ENCODE data around the gene ACACB.
"Not testable (repeated sequence)": the region's sequence is repeated elsewhere in the genome, so short reads cannot be mapped to it uniquely, and the experiment has no call there.

Gene ACACB

GRCh38 chr12:109144224-109144623 is 27.8 kb downstream of the ACACB start:
- no peak for DNase-seq

DNA sequence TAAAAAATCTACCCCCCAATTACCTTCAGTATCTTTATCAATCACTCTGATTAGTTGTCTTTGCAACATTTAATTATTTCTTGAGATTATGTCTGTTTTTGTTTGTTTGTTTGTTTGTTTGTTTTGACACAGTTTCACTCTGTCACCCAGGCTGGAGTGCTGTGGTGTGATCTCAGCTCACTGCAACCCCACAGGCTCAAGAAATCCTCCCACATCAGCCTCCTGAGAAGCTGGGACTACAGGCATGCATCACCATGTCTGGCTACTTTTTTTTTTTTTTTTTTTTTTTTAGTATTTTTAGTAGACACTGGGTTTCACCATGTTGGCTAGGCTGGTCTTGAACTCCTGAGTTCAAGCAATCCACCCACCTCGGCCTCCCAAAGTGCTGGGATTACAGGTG is 30.7 kb downstream of the ACACB start:
- not testable (repeated sequence) for DNase-seq

GRCh38 chr12:109147954-109148353 is 31.6 kb downstream of the ACACB start:
- no peak for DNase-seq

DNA sequence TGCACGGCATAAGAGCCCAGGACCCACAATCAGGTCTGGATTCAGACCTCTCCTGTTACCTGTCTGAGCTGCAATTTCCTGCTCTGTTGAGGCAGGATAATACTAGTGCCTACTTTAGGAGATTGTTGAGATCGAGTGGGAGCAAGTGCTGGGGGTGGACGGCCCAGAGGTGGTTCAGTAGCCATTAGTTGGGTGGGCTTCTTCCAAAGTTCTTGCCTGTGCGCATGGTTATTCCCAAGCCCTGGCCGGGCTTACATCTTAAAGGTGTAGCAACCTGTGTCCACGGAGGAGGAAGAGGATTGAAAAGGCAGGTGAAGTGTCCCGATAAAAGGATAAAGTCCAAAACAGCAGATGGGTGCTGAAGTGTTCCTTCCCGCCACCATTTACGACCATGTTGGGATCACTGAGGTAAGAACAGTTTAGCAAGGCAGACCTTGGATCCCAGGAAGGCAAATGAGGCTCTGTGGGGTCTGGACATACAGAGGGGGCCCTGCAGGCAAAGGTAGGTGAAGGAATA is 33.8 kb downstream of the ACACB start:
- DNase-seq = no peak

- DNase-seq = no peak
Observed at GRCh38 chr12:109151457-109151856, 35.1 kb downstream of the ACACB start.

GRCh38 chr12:109153821-109154441 is 37.5 kb downstream of the ACACB start:
- no peak for DNase-seq

DNA sequence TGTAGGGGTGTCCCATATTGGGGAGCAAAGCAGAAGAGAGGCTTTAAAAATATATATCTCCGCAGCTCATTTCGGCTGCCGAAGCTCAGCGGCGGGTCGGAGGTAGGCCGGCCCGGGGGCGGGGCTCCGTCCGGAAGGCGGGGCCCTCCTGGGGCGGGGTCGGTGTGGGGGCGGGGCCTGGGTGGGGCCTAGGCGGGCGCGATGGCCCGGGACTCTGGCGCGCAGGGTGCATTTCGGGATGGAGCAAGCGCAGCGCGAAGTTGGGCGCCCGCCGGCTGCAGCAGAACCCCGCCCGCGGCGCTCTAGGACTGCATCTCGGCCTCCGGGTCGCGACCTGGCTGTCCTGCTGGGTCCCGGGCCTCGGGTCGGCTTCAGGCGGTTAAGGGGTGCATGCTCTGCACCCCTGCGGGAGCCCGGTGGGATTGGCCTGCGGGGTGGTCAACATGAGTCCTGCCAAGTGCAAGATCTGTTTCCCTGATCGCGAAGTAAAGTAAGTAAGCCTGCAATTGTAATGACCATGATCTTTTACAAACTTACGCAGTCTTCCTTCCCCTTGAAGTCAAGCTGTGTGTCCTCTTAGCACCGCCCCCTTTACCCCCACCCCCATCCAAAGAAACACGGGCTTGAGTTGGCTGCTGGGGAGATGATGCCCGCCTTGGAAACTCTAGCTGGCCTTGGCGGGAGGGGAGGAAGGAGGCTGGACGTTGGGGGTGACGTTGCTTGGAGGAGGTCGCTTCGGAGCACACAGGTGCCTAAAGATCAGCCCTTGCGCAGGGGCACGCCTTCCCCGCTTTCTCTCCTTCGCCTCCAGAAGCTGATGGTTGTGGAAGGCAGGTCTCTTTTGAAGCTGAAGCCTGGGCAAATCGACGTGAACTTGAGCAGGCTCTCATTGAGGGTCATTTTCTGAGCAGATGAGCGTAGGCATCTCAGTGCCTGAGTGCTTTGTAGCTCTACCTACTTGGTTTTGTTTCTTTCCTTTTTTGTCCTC is 38.4 kb downstream of the ACACB start:
- peak; percentile 58 for DNase-seq

GRCh38 chr12:109156036-109156435 is 39.6 kb downstream of the ACACB start:
- DNase-seq = no peak

DNA sequence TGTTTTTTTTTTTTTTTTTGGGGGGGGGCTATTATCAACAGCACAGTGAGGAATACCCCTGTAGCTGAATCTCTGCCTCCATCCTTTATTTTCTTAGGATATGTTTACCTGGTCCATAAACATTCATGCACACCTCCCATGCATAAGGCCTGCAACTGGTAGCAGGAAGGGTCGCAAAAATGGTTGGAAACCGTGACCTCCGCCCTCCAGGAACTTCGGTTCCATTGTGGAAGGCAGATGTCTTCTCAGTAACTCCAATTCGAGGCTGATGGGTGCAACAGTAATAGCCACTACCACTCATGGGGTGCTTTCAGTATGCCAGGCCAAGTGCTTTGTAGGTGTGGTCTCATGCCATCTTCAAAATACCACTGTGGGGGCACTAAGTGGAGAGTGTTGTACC is 40.2 kb downstream of the ACACB start:
- no peak for DNase-seq

DNA sequence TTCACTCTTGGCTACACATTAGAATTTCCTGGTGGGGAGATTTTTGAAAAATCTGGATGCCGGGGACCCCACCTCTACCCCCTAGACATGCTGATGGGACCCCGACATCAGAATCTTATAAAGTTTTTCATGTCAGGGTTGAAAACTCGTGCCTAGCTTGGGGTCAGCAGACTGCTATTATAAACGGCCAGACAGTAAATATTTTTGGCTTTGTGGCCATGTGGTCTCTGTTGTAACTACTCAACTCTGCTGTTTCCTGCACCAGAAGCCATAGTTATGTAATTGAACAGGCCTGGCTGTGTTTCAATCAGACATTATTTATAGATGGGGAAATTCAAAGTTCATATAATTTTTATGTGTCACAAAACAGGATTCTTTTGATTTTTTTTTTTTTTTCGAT is 41.6 kb downstream of the ACACB start:
- DNase-seq = peak; percentile 68

DNA sequence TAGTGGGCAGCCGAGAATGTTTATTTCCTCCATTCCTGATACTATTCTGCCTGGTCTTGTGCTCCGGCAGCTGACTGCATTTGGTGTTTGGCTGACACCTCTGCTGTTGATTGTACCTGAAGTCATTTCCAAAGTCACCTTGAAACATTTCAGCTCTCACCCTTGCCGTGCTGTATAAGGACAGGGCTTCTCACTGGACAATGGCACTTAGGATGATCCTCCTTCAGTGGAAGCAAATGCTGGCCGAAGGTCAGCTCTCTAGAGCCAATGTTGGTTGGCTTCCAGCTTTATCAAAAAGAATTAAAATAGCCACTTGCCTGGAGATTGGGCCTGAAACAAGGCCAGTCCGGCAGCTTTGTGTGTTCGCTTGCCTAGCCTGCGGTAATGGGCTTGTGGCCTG is 44.0 kb downstream of the ACACB start:
- DNase-seq = no peak

- DNase-seq = no peak
Observed at GRCh38 chr12:109160873-109161272, 44.5 kb downstream of the ACACB start.

DNA sequence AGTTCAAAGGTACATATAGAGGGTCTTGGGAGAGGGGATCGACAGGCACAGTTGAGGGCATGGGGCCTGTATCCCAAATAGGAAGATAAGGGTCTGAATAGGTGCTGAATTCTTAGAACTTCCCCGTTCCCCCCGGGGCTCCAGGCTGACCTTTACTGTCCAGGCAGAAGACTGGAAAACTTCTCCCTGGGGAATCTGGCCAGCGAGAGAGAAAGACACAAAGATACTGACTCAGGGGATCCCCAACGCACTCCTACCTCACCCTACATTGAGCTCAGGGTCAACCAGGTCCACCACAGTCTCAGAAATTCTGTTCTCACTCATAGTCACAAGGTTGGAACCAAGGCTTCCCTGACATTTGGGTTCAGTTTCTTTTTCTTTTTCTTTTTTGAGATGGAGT is 46.2 kb downstream of the ACACB start:
- no peak for DNase-seq

DNA sequence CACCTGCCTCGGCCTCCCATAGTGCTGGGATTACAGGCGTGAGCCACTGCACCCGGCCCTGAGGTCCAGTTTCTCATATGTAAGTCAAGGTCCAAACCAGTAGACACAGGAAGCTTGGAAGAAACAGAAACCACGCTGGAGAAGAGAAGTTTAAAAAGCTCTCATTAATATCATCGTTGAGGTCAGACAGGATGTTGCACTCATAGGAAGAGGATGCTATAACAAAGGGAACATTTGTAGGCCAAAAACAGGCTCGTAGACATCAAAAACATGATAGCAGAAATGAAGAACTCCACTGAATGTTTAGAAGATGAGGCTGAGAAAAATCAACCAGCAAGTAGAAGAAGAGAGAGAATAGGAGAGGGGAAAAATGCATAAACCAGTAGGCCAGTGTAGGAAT is 46.8 kb downstream of the ACACB start:
- DNase-seq = no peak

GRCh38 chr12:109165599-109165998 is 49.2 kb downstream of the ACACB start:
- DNase-seq = no peak

- DNase-seq = no peak
Observed at GRCh38 chr12:109166371-109166770, 50.0 kb downstream of the ACACB start.

DNA sequence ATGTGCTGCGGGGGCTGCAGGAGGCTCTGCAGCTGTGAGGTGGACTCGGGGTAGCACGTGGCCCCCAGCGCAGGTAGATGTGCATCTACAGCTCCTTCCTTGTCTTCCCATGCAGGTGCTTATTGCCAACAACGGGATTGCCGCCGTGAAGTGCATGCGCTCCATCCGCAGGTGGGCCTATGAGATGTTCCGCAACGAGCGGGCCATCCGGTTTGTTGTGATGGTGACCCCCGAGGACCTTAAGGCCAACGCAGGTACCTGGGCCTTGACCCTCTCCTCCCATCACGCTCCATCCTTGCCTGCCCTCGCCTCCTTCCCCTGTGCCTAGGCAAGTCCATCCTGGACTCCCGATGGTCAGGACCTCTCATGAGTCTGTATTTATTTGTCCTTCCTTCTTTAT is 51.4 kb downstream of the ACACB start:
- DNase-seq = no peak

- DNase-seq = no peak
Observed at GRCh38 chr12:109169262-109169661, 52.9 kb downstream of the ACACB start.

GRCh38 chr12:109169686-109170085 is 53.3 kb downstream of the ACACB start:
- DNase-seq = no peak

DNA sequence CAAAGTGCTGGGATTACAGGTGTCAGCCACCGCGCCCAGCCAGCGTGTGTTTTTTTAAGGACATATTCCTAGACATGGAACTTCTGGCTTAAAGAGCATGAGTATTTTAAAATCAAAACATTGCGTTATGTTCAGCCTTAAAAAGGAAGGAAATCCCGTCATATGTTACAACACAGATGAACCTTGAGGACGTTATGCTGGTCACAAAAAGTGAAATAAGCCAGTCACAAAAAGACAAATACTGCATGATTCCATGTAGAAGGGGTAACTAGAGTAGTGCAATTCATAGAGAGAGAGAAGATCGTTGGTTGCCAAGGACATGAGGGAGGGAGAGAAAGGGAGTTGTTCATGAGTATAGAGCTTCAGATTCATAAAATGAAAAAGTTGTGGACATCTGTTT is 53.9 kb downstream of the ACACB start:
- DNase-seq = peak; percentile 19

DNA sequence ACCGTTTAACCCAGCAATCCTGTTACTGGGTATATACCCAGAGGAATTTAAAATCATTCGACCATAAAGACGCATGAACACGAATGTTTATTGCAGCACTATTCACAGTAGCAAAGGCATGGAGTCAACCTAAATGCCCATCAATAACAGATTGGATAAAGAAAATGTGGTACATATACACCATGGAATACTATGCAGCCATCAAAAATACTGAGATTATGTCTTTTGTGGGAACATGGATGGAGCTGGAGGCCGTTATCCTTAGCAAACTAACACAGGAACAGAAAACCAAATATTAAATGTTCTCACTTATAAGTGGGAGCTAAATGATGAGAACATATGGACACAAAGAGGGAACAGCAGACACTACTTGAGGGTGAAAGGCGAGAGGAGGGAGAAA is 56.4 kb downstream of the ACACB start:
- DNase-seq = not testable (repeated sequence)

DNA sequence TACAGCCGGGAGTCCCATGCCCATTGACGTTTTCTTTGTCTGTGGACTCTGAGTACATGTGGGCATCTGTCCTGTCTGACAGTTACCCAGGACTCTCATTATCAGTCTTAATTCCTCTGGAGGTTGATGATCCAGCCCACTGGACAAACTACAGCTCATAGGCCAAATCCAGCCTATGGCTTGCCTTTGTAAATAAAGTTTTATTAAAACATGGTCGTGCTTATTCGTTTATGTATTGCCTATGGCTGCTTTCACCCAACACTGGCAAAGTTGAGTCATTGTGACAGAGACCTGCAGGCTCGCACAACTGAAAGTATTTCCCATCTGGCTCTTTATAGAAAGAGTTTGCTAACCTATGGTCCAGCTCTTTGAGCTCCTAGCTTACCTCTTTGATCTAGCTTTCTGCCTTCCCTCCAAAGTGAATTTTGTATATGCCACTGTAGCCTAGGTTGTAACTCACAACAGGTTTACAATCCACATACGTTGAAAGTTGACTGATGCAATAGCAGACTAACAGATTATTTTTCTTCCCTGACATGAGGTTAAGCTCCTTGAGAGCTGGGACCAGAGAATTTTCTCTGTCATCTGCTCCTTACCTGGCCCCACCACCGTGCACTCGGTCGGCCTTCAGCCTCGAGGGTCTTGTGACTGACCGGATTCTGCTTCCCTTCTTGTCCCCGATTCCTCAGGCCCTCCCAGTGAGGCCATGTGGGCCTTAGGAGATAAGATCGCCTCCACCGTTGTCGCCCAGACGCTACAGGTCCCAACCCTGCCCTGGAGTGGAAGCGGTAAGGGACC is 57.3 kb downstream of the ACACB start:
- no peak for DNase-seq

- no peak for DNase-seq
Observed at GRCh38 chr12:109174468-109174867, 58.1 kb downstream of the ACACB start.
